Peyer's patch (tissue), 4 donors: ENCODE measurements around the gene RBM27. TPM values are rescaled to one million over a fixed set of nuclear protein-coding genes. Genes with fewer than 3 reads are reported as not detected.

Source experiments
- DNase-seq, 3 donors: peaks; one replicate each; pipeline ENCODE4 v3.0.0-alpha.2; 2017 to 2019
- H3K27ac ChIP-seq, 4 donors: fragments of 200-600 bp; sonication (generic); one replicate each; pipeline ENCODE4 v1.5.1; 2016 to 2019
- H3K27me3 ChIP-seq, 2 donors: fragments of 200-600 bp; sonication (generic); one replicate each; pipeline ENCODE4 v1.5.1; 2019
- H3K36me3 ChIP-seq, 3 donors: fragments of 200-600 bp; sonication (generic); one replicate each; pipeline ENCODE4 v1.5.1; 2016 to 2019
- H3K4me1 ChIP-seq, 4 donors: fragments of 200-600 bp; sonication (generic); one replicate each; pipeline ENCODE4 v1.5.1; 2016 to 2019
- H3K4me3 ChIP-seq, 4 donors: fragments of 200-600 bp; sonication (generic); 1 replicate in 3 of 4; 2 replicates in 1 of 4; pipeline ENCODE4 v1.5.1; 2016 to 2019; ENCODE audit warnings: mild to moderate bottlenecking in 1 of 4
- H3K9me3 ChIP-seq, 4 donors: fragments of 200-600 bp; sonication (generic); one replicate each; pipeline ENCODE4 v1.5.1; 2016 to 2019; ENCODE audit warnings: mild to moderate bottlenecking in 1 of 4
- CTCF ChIP-seq, 6 experiments: fragments of 450-650 bp in 4 of 6; fragments of 200-600 bp in 2 of 6; sonication (generic) in 1 of 6; IDR thresholded peaks; one replicate each; pipeline ENCODE4 v1.5.1; 2017 to 2019; ENCODE audit warnings: antibody characterized with exemption in 6 of 6, mild to moderate bottlenecking in 3 of 6, moderate library complexity in 1 of 6
- POLR2A ChIP-seq, 2 donors: fragments of 450-650 bp; IDR thresholded peaks; one replicate each; pipeline ENCODE4 v1.5.1; 2017; ENCODE audit warnings: antibody characterized with exemption in 2 of 2, mild to moderate bottlenecking in 2 of 2, moderate library complexity in 2 of 2
- total RNA-seq, 4 donors: library from RNA; depleted of rRNA; stranded (reverse); fragments of >200 nt; gene quantifications; one replicate each; pipeline ENCODE4 v1.1.0, GENCODE V29; 2016

The RBM27 gene
- total RNA-seq, 4 donors from 2014 or later, result 10.6 to 20.1 (median 14.7) TPM

- no peaks in the 10 kb centered on the region for H3K27me3 ChIP-seq
- H3K27ac ChIP-seq, result no peak overlapping the region
- TF ChIP-seq POLR2A (IDR thresholded peaks at IDR 0.05), result no peak
- no peak for TF ChIP-seq CTCF (IDR thresholded peaks at IDR 0.05)
- DNase-seq, result no peak
- H3K4me3 ChIP-seq, result no peak overlapping the region
- H3K9me3 ChIP-seq, result no peaks in the 10 kb centered on the region
- H3K4me1 ChIP-seq, result no peaks in the 10 kb centered on the region
- H3K36me3 ChIP-seq, result peaks cover 0 to 36% (median 0%) of the 10 kb centered on the region in 3 donors
These were observed 18.6 kb downstream of the RBM27 start for GRCh38 chr5:146222005-146222404.

GRCh38 chr5:146223179-146223578 is 19.8 kb downstream of the RBM27 start:
- Histone ChIP-seq H3K4me1 (no peaks in the 10 kb centered on the region), H3K4me3 (no peak overlapping the region), H3K36me3 (peaks cover 0 to 36% (median 0%) of the 10 kb centered on the region in 3 donors), H3K9me3 (no peaks in the 10 kb centered on the region), H3K27me3 (no peaks in the 10 kb centered on the region), H3K27ac (no peak overlapping the region)
- no peak for TF ChIP-seq CTCF (IDR thresholded peaks at IDR 0.05)
- no peak for TF ChIP-seq POLR2A (IDR thresholded peaks at IDR 0.05)
- no peak for DNase-seq

GRCh38 chr5:146229222-146229621 is 25.8 kb downstream of the RBM27 start:
- Histone ChIP-seq H3K36me3 (peaks cover 0 to 69% (median 0%) of the 10 kb centered on the region in 3 donors), H3K27me3 (no peaks in the 10 kb centered on the region), H3K4me1 (no peaks in the 10 kb centered on the region), H3K27ac (no peak overlapping the region), H3K9me3 (no peaks in the 10 kb centered on the region), H3K4me3 (no peak overlapping the region)
- DNase-seq, result no peak
- TF ChIP-seq CTCF (IDR thresholded peaks at IDR 0.05), result no peak
- TF ChIP-seq POLR2A (IDR thresholded peaks at IDR 0.05), result no peak

DNA sequence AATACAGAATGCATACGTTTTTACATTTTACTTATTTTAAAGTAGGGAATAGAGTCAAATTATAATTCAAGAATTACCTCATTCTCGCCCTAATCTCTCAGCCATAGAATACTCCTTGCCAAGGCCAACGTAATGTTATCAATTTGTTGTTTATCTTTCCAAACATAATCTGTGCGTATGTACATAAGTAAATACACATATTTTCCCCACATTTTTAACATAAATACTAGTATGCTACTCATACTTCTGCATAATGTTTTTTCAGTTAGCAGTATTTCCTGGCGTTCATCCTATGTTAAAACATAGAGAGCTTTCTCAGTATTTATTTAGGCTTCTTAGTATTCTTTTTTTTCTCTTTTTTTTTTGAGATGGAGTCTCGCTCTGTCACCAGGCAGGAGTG is 28.8 kb downstream of the RBM27 start:
- no peak for TF ChIP-seq CTCF (IDR thresholded peaks at IDR 0.05)
- TF ChIP-seq POLR2A (IDR thresholded peaks at IDR 0.05), result no peak

DNA sequence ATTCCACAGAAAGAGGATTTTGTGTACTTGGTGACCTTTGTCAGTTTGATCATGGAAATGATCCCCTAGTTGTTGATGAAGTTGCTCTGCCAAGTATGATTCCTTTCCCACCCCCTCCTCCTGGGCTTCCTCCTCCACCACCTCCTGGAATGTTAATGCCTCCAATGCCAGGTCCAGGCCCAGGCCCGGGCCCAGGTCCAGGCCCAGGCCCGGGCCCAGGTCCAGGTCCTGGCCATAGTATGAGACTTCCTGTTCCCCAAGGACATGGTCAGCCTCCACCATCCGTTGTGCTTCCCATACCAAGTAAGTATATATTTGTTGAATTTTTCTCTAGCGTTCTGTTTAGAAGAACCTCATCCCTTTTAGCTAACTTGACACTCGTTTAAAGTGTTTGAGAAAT is 30.0 kb downstream of the RBM27 start:
- no peaks in the 10 kb centered on the region for H3K4me1 ChIP-seq
- H3K27me3 ChIP-seq, result no peaks in the 10 kb centered on the region
- DNase-seq, result no peak
- TF ChIP-seq CTCF (IDR thresholded peaks at IDR 0.05) (no peak), POLR2A (IDR thresholded peaks at IDR 0.05) (no peak)
- no peak overlapping the region for H3K4me3 ChIP-seq
- H3K9me3 ChIP-seq, result no peaks in the 10 kb centered on the region
- no peak overlapping the region for H3K27ac ChIP-seq
- peaks cover 0 to 86% (median 0%) of the 10 kb centered on the region in 3 donors for H3K36me3 ChIP-seq

More for the DNA sequence above, 28.8 kb downstream of the RBM27 start:
- Histone ChIP-seq H3K4me1 (no peaks in the 10 kb centered on the region), H3K27ac (no peak overlapping the region), H3K9me3 (no peaks in the 10 kb centered on the region), H3K27me3 (no peaks in the 10 kb centered on the region), H3K4me3 (no peak overlapping the region), H3K36me3 (peaks cover 0 to 76% (median 0%) of the 10 kb centered on the region in 3 donors)
- DNase-seq, result no peak

DNA sequence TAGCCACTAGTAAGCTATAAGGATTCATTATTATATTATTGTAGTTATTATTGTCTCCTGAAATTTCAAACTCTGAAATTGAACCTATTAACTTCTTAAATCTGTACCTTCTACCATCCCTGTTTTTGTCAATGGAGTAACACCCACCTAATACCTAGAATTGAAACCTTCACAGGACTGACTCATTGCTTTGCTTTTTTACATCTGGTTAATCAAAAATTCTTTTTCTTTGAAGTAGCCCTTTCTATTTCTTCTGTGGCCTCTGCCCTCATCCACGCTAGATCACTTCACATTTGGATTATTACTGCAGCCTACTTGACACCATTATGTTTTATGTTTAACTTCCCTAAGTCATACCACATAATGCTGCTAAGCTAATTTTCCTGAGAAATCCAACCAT is 35.6 kb downstream of the RBM27 start:
- peaks cover 0 to 69% (median 0%) of the 10 kb centered on the region in 3 donors for H3K36me3 ChIP-seq

More for the DNA sequence above, 35.6 kb downstream of the RBM27 start:
- H3K9me3 ChIP-seq, result no peaks in the 10 kb centered on the region
- H3K4me3 ChIP-seq, result no peak overlapping the region
- H3K27me3 ChIP-seq, result no peaks in the 10 kb centered on the region
- DNase-seq, result no peak
- no peaks in the 10 kb centered on the region for H3K4me1 ChIP-seq
- TF ChIP-seq CTCF (IDR thresholded peaks at IDR 0.05) (no peak), POLR2A (IDR thresholded peaks at IDR 0.05) (no peak)
- no peak overlapping the region for H3K27ac ChIP-seq
